ENCODE results near the gene PIK3CD.

- no peak for TF ChIP-seq CTCF (IDR thresholded peaks at IDR 0.05; ENCODE audit: low read depth, low read length, missing input control)
- TF ChIP-seq FOXA1 (IDR thresholded peaks at IDR 0.05), result no peak
- TF ChIP-seq REST (IDR thresholded peaks at IDR 0.05), result no peak
- TF ChIP-seq ZBTB33 (IDR thresholded peaks at IDR 0.05), result no peak
- no peak for TF ChIP-seq JUND (IDR thresholded peaks at IDR 0.05)
- no peak for TF ChIP-seq TAF1 (conservative IDR thresholded peaks at IDR 0.05)
- no peak for TF ChIP-seq NR2F2 (IDR thresholded peaks at IDR 0.05)
- TF ChIP-seq EGR1 (IDR thresholded peaks at IDR 0.05; ENCODE audit: low read depth in 2 of 2), result no peak
These were observed 80.0 kb downstream of the PIK3CD start for GRCh38 chr1:9731561-9731960.

Data from liver (tissue), 3 donors.